ENCODE data around the gene RPL13A.

The RPL13A gene

DNA sequence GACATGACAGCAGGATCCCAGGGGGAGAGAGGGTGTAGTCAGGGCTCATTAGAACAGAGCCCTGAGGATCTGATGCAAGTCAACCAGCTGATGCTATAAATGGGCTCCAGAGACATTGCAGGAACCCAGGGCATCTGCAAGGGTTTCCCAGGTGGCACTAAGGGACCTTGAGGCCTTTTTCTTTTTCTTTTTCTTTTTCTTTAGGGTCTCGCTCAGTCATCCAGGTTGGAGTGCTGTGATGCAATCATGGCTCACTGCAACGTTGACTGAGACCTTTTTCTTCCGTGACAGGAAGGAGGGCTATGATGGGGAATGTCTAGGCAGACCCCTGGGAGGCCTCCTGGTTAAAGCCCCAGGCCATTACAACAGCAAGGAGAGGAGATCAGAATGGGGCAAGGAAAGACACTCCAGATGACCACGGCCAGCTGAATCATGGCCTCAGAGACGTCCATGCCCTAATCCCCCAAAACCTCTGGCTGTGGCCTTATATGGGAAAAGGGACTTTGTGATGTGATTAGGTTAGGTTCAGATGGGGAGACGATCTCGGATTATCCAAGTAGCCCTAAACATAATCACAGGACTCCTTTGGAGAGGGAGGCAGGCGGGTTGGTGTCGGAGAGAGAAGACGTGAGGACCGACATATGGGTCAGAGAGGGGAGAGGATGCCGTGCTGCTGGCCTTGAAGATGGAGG is 20.5 kb downstream of the RPL13A start:
- TF ChIP-seq SIN3A (IDR thresholded peaks at IDR 0.05; ENCODE audit: borderline replicate concordance, insufficient read depth, low read length) (no peak), FOXP2 (optimal IDR thresholded peaks at IDR 0.05; ENCODE audit: borderline replicate concordance, extremely low read depth, extremely low read length, insufficient read depth) (no peak), TAF1 (IDR thresholded peaks at IDR 0.05; ENCODE audit: borderline replicate concordance, insufficient read depth, low read length) (no peak), POLR2AphosphoS5 (IDR thresholded peaks at IDR 0.05; ENCODE audit: low read depth, low read length) (no peak)
- TF ChIP-seq, protein P1, sequence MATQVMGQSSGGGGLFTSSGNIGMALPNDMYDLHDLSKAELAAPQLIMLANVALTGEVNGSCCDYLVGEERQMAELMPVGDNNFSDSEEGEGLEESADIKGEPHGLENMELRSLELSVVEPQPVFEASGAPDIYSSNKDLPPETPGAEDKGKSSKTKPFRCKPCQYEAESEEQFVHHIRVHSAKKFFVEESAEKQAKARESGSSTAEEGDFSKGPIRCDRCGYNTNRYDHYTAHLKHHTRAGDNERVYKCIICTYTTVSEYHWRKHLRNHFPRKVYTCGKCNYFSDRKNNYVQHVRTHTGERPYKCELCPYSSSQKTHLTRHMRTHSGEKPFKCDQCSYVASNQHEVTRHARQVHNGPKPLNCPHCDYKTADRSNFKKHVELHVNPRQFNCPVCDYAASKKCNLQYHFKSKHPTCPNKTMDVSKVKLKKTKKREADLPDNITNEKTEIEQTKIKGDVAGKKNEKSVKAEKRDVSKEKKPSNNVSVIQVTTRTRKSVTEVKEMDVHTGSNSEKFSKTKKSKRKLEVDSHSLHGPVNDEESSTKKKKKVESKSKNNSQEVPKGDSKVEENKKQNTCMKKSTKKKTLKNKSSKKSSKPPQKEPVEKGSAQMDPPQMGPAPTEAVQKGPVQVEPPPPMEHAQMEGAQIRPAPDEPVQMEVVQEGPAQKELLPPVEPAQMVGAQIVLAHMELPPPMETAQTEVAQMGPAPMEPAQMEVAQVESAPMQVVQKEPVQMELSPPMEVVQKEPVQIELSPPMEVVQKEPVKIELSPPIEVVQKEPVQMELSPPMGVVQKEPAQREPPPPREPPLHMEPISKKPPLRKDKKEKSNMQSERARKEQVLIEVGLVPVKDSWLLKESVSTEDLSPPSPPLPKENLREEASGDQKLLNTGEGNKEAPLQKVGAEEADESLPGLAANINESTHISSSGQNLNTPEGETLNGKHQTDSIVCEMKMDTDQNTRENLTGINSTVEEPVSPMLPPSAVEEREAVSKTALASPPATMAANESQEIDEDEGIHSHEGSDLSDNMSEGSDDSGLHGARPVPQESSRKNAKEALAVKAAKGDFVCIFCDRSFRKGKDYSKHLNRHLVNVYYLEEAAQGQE (IDR thresholded peaks at IDR 0.05; ENCODE audit: insufficient read depth in 1 of 2, low read depth in 2 of 2, low read length in 2 of 2): no peak

DNA sequence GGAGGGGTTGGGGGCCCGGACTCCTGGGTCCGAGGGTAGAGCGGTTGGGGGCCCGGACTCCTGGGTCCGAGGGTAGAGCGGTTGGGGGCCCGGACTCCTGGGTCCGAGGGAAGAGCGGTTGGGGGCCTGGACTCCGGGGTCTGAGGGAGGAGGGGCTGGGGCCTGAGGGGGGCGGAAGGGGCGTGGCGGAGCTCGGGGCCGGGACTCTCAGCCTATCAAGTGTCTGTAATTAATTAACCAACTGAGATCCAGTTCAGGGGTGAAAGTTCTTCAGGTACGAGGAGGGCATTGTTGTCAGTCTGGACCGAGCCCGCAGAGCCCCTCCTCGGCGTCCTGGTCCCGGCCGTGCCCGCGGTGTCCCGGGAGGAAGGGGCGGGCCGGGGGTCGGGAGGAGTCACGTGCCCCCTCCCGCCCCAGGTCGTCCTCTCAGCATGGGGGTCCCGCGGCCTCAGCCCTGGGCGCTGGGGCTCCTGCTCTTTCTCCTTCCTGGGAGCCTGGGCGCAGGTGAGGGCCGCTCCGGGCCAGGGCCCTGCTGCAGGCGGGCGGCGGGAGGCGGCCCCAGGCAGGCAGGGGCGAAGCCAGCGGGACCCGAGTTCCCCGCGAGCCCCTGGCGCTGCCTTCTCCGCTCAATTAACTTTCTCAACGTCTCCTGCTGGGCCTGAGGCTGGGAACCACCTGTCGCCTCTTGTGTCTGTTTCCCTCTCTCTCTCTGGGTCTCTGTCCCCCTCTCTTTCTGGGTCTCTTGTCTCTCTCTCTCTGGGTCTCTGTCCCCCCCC is 25.8 kb downstream of the RPL13A start:
- TF ChIP-seq, protein P1 (IDR thresholded peaks at IDR 0.05; ENCODE audit: insufficient read depth in 1 of 2, low read depth in 2 of 2, low read length in 2 of 2): no peak
- no peak for TF ChIP-seq FOXP2 (optimal IDR thresholded peaks at IDR 0.05; ENCODE audit: borderline replicate concordance, extremely low read depth, extremely low read length, insufficient read depth)
- no peak for TF ChIP-seq TAF1 (IDR thresholded peaks at IDR 0.05; ENCODE audit: borderline replicate concordance, insufficient read depth, low read length)
- TF ChIP-seq POLR2AphosphoS5 (IDR thresholded peaks at IDR 0.05; ENCODE audit: low read depth, low read length): no peak
- no peak for TF ChIP-seq SIN3A (IDR thresholded peaks at IDR 0.05; ENCODE audit: borderline replicate concordance, insufficient read depth, low read length)

DNA sequence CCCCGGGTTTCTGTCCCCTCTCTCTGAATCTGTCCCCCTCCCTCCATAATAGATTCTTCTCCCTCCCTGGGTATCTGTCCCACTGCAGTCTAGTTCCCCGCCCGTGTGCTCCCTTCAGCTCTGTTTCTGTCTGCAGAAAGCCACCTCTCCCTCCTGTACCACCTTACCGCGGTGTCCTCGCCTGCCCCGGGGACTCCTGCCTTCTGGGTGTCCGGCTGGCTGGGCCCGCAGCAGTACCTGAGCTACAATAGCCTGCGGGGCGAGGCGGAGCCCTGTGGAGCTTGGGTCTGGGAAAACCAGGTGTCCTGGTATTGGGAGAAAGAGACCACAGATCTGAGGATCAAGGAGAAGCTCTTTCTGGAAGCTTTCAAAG is 26.3 kb downstream of the RPL13A start:
- TF ChIP-seq, protein P1 (IDR thresholded peaks at IDR 0.05; ENCODE audit: insufficient read depth in 1 of 2, low read depth in 2 of 2, low read length in 2 of 2): no peak
- TF ChIP-seq SIN3A (IDR thresholded peaks at IDR 0.05; ENCODE audit: borderline replicate concordance, insufficient read depth, low read length) (no peak), FOXP2 (optimal IDR thresholded peaks at IDR 0.05; ENCODE audit: borderline replicate concordance, extremely low read depth, extremely low read length, insufficient read depth) (no peak), POLR2AphosphoS5 (IDR thresholded peaks at IDR 0.05; ENCODE audit: low read depth, low read length) (no peak), TAF1 (IDR thresholded peaks at IDR 0.05; ENCODE audit: borderline replicate concordance, insufficient read depth, low read length) (no peak)

DNA sequence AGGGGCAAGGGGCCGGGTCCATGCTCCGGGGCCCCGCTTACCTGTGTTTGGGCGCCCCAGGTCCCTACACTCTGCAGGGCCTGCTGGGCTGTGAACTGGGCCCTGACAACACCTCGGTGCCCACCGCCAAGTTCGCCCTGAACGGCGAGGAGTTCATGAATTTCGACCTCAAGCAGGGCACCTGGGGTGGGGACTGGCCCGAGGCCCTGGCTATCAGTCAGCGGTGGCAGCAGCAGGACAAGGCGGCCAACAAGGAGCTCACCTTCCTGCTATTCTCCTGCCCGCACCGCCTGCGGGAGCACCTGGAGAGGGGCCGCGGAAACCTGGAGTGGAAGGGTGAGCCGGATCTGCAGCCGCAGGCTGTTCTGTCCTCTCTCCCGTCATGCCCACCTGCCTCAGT is 26.7 kb downstream of the RPL13A start:
- TF ChIP-seq, protein P1 (IDR thresholded peaks at IDR 0.05; ENCODE audit: insufficient read depth in 1 of 2, low read depth in 2 of 2, low read length in 2 of 2): no peak
- TF ChIP-seq SIN3A (IDR thresholded peaks at IDR 0.05; ENCODE audit: borderline replicate concordance, insufficient read depth, low read length) (no peak), TAF1 (IDR thresholded peaks at IDR 0.05; ENCODE audit: borderline replicate concordance, insufficient read depth, low read length) (no peak), FOXP2 (optimal IDR thresholded peaks at IDR 0.05; ENCODE audit: borderline replicate concordance, extremely low read depth, extremely low read length, insufficient read depth) (no peak), POLR2AphosphoS5 (IDR thresholded peaks at IDR 0.05; ENCODE audit: low read depth, low read length) (no peak)
